ENCODE measurements around the gene HCFC1.
"Not testable (repeated sequence)": the region's sequence is repeated elsewhere in the genome, so short reads cannot be mapped to it uniquely, and the experiment has no call there.

HCFC1 gene

DNA sequence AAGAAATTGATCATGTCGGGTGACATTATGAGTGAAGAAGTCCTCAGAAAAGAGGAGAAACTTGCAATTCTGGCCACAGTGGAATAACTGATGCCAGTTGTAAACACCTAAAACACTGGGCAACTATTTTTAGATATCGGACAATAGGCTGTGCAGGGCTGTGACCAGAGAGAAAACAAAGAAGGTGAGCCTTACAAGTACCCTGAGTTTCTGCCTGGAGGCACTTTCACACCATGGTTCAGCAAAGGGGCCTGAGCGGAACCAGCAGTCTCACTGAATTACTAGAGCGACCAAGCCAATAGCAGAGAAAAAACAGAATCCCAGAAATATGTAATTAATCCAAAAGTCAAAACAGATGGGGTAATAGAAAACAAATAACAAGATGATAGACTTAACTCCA, 36.9 kb upstream of the HCFC1 start:
- DNase-seq = no peak

DNA sequence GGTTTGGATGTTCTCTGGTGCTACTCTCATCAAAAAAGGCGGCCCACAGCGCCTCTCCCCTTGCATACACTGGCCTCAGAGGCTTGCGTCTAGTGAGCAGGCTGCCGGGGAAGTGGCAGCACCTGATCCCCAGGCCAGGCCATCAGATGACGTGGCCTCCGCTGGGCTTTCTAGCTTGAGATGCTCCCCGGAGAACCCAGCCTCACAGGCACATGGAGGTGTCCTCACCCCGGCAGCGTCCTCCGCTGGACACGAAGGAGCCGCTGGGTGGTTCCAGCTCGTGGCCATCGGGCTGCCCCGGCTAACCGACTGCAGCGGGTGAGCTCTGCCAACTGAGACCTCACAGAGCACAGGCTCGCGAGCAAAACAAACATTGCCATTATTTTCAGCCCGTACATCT, 35.3 kb upstream of the HCFC1 start:
- DNase-seq = no peak

DNA sequence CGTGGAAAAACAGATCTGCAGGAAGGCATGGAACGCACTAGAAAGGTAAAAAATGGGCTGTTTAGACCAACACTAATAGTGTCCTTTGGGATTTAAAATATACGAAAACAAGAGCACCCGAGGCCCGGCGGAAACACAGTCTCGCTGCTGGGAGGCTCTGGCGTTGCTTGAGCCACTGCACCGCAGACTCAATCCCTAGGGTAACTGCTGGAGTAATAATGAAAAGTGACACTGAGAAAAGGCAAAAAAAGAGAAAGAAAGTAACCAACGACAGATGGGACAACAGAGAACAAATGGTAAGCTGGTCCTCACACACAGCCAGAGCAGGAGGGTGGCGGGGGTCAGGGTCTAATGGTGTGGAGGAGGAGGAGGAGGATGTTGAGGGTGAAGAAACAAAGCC, 32.7 kb upstream of the HCFC1 start:
- no peak for DNase-seq

DNA sequence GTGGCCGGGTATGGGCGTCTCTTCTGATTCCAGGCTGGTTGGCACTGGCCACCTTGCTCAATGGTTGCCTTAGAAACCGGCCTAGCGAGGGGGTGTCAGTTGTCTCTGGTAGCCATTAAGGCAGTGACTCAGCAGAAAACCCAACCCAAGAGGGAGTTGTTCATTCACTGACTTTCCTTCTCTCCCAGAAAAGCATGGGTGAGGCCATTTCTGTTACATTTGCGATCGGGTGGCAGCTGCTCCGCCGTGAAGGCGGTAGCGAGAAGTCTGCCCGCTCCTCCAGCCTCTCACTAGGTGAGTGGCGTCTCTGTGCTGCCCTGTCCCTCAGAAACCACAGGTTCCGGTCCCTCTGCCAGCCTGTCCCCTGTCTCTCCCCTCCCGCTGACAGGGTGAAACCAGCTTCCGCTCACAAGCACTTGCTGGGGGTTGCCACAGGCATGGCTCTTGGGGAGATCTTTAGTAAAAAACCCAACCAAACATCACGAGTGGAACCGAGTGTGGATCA, 30.6 kb upstream of the HCFC1 start:
- DNase-seq = peak; percentile 65 to 69

DNA sequence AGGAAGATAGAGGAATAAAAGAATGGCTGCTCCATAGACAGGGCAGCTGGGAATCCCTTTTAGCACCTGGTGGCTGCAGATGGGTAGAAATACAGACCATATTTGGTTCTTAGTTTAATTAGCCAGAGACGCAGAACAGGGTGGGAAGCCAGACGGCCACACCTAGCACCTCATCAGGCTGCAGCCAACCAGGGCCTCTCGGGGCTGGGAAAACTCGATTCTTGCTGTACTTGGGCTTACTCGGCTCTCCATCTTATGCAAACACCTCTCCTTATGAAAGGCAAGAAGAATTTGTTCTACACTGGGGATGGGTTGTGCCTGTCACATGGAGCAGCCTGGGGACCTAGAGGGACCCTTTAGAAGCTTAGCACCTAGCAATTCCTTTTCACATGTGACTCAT, 28.4 kb upstream of the HCFC1 start:
- DNase-seq = no peak

DNA sequence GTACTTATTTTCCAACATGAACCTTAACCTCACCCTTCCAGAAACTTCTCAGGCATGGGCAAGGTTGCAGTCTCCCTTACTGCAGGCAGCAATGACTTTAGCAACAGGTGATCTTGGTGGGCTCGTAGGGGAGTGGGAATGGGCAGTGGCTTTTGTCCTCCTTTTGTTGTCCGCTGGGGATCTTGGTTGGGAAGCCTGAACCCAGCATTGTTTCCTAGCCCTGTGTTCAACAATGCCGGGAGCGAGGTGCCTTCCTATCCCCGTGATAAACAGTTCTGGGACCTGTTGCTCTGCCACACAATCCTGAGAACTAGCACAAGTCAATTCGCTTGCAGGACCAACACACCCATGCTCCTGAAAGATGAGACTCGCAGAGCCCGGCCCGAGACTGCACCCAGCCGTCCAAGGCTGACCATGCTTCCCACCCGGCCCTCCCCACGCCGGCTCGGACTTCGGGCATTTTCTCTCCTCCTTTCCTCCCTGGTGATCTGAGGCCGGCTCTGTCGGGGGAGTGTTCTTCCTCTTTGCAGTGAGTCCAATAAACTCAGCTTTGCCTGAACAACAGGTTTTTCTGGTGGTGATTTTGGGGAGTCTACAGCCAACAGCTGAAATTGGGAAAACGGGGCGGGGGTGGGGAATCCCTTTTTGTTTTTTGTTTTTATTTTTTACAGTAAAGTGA, 27.9 kb upstream of the HCFC1 start:
- no peak for DNase-seq

DNA sequence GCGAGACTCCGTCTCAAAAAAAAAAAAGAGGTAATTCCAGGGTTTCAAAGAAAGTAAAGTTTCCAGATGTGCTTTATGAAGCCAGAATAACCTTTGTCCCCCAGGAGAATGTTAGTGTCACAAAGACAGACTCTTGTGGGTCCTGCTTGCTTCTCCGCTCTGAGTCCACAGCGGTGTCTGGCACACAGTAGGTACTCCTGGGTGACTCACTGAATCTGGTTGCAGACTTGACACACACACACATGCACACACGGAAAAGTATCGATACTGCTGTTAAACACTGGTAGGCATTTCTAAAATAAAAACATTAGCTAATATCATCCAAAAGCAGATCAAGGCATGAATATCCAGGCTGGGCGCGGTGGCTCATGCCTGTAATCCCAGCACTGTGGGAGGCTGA, 23.9 kb upstream of the HCFC1 start:
- no peak for DNase-seq

DNA sequence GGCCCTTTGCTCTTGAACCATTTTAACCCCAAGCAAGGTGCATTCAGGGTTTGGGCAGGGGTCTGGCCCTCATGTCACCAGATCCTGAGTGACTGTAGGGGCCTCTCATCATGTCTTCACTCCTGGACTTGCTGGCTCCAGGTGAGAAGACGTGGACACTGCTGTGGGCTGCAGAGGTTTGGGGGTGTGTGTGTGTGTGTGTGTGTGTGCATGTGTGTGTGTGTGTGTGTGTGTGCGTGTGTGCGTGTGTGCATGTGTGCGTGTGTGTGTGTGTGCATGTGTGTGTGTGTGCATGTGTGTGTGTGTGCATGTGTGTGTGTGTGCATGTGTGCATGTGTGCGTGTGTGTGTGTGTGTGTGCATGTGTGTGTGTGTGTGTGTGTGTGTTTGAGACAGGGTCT, 22.8 kb upstream of the HCFC1 start:
- not testable (repeated sequence) for DNase-seq

DNA sequence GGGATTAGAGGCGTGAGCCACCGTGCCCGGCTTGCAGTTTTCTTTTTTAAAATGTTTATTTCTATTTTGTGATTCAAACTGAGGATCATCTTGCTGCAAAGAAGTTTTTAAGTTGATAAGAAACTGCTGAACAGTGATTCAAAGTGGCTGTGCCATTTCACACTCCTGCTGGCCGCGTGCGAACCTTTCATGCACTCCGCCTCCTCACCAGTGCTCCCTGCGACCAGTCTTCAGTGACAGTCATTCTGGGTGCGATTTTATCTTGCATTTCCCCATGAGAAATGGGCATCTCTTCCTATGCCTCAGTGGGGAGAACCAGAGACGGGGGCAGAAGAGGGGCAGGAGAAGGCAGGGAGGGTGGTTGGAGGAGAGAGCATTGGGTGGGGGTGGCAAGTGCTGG, 22.4 kb upstream of the HCFC1 start:
- DNase-seq = no peak

DNA sequence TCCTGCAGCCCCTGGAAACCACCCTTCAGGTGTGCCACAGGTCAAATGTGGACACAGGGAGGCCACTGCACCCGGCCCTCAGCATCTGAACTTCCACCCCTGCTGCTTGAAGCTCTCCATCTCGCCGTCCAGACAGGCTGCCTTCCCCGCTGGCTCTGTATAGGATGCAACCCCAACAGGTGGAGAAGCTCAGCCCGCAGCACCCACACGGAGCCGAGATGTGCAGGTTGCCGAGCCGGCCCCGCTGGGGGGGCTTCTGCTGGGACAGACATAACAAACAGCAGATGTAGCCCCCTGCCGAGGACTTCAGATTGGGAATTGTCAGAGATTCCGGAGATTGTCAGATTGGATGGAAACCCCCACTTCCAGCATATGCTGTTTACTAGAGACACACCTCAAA, 21.5 kb upstream of the HCFC1 start:
- DNase-seq = no peak

DNA sequence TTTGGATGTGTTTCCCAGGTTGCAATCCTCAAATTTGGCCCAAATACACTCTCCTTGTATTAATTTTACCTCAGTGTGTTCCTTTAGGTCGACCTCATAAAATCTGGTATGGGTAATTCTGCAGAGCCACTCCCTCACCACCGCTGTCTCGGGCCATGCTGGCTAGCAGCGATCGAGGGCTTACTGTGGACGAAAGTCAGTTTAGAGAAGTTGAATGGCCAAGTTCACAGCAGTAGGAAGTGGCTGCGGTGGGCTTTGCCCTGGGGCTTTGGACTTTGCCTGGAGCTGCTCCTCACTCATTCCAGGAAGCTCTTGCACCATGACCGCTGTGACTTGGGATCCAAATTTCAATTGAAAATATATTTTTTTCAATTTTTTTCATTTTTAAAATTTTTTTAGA, 20.6 kb upstream of the HCFC1 start:
- DNase-seq = no peak

DNA sequence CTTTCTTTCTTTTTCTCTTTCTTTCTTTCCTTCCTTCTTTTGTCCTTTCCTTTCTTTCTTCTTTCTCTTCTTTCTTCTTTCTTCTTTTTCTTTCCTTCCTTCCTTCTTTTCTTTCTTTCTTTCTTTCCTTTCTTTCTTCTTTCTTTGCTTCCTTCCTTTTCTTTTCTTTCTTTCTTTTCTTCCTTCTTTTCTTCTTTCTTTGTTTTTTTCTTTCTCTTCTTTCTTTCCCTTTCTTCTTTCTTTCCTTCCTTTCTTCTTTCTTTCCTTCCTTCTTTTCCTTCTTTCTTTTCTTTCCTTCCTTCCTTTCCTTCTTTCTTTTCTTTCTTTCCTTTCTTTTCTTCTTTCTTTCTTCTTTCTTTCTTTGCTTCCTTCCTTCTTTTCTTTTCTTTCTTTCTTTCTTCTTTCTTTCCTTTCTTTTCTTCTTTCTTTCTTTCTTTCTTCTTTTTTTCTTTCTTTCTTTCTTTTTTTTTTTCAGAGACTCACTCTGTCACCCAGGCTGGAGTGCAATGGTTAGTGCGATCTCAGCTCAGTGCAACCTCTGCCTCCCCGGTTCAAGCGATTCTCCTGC, 19.5 kb upstream of the HCFC1 start:
- DNase-seq = no peak

DNA sequence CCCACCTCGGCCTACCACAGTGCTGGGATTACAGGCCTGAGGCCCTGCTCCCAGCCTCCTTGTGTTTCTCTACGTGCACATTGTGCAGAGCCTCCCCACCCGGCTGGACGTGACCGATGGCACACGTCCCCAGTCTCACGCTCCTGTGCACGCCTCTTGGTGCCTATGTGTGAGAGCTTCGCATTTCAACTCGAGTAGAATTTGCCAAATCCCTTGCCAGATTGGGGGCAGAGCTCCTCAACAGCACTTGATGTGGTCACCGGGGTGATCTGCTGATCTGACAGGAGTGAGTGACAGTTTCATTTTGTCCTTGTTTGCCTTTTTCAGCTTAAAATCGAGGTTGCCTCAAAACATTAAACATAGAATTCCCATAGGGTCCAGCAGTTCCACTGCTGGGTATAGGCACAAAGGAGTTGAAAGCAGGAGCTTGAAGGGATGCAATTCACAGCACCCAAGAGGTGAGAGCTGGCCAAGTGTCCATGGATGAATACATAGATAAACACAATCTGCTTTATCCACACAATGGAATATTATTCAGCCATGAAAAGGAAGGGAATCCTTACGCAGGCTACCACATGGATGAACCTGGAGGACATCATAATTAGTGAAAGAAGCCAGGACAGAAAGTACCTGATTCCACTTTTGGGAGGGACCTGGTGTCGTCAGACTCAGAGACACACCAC, 18.5 kb upstream of the HCFC1 start:
- DNase-seq = no peak

DNA sequence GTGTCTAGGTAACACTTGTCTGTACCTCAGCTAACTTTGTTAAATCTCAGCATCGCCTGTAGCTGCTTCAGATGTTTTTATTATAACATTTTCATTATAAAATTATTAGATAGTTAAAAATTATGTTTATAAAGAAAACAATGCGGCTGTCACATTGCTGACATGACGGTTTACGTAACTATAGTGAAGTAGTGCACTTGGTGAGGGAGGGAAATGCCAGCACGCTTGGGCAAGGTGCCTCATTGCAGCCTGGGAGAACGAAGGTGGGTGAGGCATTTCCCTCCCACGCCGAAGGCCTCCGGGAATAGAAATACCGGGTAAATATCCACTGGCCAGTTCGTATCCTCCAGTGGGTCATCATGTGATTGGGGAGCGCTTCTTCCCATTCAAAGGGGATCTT, 16.9 kb upstream of the HCFC1 start:
- DNase-seq = no peak

DNA sequence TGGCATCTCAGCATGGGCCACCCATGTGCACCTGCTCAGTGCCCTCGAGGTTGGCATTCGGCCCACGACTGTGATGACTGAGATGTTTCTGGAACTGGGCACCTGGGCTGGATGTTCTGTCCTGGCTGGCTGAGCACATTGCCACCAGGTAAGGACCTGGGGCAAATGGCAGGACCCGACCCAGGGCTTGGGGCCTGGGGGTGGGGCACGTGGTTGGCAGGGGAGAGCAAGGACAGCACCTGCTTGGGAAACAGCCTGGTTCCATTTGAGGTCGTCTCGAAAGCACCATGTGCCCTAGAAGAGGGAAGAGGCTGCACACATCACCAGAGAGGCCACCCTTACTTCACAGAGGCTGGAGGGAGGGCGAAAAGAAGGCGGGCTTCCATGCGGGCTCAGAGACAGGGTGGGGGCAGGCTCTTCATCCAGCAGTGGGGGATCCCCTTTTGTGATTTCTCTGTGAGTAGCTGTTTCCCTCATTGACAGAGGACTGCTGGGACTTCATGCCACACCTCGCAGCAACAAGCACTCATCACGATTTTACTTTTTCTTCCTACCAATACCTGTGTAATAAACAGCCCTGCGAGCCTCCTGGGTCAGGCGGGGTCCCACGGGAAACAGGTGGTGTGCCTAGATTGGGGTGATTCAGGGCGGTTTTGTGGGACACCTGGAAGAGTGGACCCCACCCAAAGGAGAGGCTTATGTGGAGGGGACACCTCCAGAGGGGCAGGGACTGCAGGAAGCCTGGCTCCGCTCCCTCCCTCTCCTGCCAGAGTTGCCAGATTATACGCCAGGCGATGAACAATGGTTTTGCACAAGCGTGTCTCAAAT, 12.9 kb upstream of the HCFC1 start:
- peak; percentile 50 to 66 for DNase-seq

DNA sequence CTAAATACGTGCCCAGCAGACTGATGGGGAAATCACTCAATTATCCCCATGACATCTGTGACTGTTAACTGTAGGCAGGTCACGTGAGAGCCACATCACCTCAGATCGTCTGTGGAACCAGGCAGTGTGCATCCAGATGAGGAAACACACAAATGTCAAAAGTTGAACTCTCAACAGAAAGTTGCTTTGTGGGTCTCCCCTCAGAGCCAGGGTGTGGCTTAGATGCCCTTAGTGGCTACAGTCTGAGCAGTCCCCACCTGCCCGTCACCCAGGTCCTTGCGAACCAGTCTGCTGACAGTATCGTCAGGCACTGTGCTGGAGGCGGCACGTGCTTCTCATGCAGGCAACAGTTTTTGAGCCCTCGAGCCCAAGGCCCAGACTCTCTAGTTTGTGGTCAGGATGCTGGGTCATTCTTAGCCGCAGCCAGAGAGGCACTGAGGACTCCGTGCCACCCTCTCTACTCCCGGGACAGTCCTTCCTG, 11.7 kb upstream of the HCFC1 start:
- DNase-seq = peak in 1 of 2 experiments; percentile 42

DNA sequence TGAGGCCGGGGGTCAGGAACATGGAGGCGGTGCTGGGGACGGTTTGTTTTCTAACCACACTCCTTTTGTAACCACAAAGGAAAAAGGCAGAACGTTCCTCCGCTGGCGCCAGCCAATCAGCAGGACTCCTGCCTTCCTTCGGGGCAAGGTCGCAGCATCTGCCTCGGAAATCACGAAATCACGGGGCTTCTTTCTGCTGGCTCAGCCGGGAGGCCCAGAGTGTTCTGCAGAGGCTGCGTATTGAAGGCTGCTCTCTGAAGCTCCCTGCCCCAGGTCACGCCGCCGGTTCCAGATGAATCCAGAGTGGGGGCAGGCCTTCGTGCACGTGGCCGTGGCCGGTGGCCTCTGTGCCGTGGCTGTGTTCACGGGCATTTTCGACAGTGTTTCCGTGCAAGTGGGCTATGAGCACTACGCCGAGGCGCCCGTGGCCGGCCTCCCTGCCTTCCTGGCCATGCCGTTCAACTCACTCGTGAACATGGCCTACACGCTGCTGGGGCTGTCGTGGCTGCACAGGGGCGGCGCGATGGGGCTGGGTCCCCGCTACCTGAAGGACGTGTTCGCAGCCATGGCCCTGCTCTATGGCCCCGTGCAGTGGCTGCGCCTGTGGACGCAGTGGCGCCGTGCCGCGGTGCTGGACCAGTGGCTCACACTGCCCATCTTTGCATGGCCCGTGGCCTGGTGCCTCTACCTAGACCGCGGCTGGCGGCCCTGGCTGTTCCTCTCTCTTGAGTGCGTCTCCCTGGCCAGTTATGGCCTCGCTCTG, 10.3 kb upstream of the HCFC1 start:
- DNase-seq = peak; percentile 75 to 80

DNA sequence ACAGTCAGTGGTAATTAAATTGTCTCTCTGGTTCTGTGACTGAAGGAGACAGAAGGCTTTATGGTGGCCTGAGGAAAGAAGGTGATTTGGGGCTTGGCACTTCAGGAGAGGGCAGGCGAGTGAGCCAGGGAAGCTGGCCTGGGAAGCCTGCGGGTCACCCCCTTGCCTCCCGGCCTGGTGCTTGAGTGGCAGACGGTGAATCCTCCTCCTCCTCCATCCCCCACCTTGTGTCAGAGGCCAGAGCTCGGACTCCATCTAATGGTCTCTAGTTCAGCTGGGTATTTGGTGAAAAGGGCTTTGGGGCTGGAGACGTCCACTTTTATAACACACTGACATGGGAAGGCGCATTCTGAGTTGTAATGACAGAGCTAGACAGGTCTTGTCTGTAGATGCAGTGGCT, 9.6 kb upstream of the HCFC1 start:
- no peak for DNase-seq

DNA sequence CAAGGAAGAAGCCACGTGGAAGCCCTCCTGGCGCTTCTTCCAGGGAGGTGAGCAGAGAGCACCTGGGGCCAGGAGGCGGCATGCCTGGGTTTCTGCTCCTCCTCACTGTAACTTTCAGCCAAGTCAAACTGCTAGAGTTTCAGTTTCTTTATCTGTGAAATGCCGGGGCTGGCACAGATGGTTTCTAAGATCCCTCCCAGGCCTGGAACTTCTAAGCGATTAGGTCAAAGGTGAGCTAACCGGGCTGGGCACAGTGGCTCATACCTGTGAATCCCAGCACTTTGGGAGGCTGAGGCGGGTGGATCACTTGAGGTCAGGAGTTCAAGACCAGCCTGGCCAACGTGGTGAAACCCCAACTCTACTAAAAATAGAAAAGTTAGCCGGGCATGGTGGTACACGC, 8.8 kb upstream of the HCFC1 start:
- DNase-seq = peak; percentile 48 to 51

DNA sequence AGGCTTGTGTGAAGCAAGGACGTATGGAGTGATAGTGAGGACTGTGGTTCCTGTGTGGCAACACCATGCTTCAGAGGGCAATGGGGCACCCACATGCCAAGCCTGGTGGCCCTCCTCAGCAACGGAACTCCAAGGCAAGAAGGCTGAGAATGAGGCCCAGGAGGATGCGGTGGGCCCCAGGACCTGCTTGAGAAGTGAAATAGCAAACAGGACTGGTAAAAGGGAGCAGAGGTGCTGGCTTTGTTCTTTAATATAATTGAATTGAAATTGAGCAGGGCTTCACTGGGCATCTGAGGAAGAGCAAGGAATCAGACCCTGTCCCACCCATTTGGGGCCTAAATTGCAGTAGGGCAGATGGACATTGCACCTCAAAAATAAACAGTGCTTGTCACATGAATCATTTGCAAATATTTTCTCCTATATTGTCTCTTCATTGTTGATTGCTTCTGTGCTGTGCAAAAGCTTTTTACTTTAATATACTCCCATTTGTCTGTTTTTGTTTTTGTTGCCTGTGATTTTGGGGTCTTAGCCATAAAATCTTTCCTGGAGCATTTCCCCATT, 3.2 kb upstream of the HCFC1 start:
- no peak for DNase-seq

DNA sequence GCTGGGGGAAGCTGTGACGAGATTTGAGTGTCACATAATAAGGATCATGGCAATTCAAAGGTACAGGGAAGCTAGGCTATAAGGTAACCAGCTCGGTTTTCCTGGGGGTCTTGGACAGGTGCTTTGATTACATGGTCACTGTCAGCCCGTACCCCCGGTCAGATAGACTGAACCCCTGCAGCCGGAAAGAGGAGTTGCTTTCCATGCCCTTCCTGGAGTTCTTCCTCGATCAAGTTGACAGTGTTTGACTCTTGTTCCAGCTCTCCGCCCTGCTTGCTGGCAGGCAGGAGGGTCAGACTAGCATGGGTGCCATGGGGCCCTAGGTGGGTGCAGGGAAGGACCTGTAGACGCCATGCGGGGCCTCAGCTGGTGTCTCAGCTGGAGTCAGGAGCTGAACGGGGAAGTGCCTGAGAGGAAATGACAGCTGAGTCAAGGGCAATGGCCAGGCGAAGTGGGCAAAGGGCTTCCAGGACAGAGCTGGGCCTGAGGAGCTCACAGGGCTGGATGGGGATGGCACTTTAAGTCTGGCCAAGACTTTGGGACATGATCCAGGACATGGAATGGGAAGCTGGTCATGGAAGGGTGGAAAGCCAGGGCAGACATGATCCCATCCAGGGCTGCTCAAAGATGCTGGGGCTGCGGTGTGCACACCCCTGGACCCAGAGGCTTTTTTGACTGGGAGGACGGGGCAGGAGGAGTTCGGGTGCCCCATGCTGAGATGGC, 2.5 kb upstream of the HCFC1 start:
- DNase-seq = no peak
